Activated naive CD8-positive, alpha-beta T cell treated with anti-CD3 and anti-CD28 coated beads, Interleukin-2, amount 50 U/mL, for 16 hours (primary cell): ENCODE measurements around the gene ENO3.

Experiments used
- DNase-seq: peaks from one replicate; pipeline ENCODE4 v3.0.0-alpha.2; 2020; ENCODE audit warnings: low read depth, low spot score

The ENO3 gene

DNA sequence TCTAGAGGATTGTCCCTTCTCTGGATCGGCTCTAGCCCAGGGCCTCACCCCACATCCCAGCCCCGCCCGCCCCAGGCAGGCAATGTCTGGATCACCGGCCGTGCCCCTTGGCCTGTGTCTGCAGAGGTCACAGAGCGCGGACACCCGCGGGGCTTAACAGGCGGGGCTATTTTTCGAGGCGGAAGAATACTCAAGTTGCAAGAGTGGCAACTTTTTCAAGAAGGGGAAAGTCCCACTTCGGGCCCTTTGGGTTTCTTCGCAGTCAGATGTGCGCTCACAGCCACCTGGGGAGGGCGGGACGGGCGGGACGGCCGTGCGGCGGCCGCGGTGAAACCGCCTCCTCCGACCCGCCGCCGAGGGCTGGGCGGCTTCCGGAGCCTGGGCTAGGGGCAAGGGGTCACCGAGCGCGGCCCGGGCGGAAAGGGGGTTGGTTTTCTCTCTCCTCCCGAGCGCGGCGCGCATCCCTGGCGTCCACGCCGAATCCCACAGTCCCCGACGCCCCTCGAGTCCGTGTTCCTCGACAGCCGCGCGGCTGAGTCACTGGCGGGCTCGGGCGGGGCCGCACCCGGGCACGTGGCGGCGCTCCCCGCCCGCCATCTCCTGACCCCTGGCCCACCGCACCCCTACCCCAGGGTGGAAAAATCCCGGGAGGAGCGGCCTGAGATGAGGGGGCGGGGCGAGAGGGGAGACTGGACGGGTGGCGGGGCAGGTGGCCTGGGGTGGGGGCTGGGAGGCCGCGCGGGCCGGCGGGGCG lies 1.4 kb upstream of the ENO3 start:
- peak; percentile 55 for DNase-seq

DNA sequence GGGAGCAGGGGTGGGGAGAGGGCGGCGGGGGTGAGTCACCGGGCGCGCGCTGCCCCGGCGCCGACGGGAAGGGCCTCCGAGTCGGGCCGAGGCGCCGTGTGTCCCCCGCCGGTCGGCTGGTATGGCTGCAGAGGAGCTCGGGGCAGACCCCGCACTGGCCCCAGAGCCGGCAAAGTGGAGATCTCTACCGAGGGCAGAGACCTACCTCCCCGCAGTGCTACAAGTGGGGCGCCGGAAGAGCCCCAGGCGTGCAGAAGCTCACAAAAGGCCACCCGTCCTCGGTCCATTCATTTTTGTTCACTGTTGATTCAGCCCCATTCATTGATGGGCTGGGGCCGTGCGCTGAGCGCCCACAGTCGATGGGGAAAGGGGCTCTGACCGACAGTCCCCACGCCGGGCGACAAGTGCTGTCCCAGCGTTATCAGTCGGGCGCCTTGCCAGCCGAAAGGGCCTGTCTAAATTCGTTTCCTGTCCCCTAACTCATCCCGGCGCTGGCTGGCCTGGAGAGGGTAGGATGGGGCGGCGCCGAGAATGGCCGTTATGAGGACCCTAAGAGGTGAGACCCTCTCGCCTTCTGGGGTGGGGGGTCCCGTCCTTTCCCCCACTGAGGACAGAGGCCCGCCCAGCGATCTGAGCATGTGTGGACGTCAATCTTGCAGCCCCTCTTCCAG lies 709 bp upstream of the ENO3 start:
- no peak for DNase-seq

GRCh38 chr17:4951486-4951885 lies 567 bp downstream of the ENO3 start:
- no peak for DNase-seq

GRCh38 chr17:4953451-4953961 lies 2.6 kb downstream of the ENO3 start:
- no peak for DNase-seq

DNA sequence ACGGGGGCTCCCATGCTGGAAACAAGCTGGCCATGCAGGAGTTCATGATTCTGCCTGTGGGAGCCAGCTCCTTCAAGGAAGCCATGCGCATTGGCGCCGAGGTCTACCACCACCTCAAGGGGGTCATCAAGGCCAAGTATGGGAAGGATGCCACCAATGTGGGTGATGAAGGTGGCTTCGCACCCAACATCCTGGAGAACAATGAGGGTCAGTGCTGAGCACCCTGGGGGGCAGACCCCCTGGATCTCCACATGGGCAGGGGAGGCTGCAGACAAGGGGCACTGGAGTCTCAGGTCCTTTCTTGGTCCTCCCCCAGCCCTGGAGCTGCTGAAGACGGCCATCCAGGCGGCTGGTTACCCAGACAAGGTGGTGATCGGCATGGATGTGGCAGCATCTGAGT lies 4.2 kb downstream of the ENO3 start:
- no peak for DNase-seq

DNA sequence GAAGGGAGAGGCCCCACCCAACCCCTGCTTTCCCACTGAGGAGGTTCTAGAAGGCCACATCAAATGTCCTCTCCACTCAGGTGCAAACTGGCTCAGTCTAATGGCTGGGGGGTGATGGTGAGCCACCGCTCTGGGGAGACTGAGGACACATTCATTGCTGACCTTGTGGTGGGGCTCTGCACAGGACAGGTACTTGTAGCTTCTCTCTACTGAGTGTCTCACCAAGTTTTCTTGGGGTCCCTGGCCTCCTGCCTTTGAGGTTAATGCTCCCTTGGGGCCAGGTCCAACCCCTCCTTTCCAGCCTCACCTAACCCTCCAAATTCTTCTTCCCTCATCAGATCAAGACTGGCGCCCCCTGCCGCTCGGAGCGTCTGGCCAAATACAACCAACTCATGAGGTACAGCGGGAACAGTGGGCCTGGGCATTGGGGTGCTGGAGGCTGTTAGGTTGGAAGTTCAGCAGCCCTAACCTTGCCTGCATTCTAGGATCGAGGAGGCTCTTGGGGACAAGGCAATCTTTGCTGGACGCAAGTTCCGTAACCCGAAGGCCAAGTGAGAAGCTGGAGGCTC lies 5.7 kb downstream of the ENO3 start:
- DNase-seq = no peak

- DNase-seq = no peak
These were observed 7.2 kb downstream of the ENO3 start for GRCh38 chr17:4958102-4958501.

- no peak for DNase-seq
These were observed 8.5 kb downstream of the ENO3 start for GRCh38 chr17:4959261-4959965.

DNA sequence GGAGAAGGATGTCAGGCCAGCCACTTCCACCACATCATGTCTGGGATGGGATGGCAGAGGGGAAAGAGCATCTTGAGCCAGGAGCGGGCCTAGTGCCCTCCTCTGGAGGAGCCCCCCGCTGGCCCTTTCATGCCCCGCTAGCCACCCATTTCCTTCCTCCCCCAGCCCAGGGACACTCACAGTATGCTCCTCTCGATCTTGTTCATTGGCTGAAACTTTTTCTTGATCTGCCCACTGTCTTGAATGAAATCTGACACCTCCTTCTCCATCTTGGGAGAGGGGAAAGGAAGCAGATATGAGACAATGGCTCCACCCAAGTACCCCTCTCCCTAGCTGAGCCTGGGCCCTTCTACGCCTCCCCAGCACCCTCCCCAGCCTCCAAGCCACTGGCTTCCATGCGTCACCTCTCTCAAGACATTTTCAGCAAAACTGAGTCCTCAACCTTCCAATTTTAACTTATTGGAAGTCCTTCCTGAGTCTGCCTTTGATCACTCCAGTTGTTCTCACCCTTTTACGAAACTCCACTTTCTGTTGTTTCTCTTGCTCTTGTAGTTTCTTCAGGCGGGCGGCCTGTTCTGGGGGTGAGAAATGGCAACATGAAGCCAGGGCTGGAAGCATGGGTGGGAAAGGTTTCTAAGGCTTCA lies 9.5 kb downstream of the ENO3 start:
- DNase-seq = no peak

- no peak for DNase-seq
These were observed 14.5 kb downstream of the ENO3 start for GRCh38 chr17:4965311-4965986.

- DNase-seq = peak; percentile 89
These were observed 16.1 kb downstream of the ENO3 start for GRCh38 chr17:4966844-4967538.

GRCh38 chr17:4967539-4968485 lies 16.9 kb downstream of the ENO3 start, which contains the start of gene SPAG7:
Gene SPAG7, minus strand, starts transcription at chr17:4967817. Its CDS starts 13 bp downstream, at chr17:4967804.
- peak; percentile 83 for DNase-seq

- no peak for DNase-seq
These were observed 17.6 kb downstream of the ENO3 start for GRCh38 chr17:4968486-4969046.

DNA sequence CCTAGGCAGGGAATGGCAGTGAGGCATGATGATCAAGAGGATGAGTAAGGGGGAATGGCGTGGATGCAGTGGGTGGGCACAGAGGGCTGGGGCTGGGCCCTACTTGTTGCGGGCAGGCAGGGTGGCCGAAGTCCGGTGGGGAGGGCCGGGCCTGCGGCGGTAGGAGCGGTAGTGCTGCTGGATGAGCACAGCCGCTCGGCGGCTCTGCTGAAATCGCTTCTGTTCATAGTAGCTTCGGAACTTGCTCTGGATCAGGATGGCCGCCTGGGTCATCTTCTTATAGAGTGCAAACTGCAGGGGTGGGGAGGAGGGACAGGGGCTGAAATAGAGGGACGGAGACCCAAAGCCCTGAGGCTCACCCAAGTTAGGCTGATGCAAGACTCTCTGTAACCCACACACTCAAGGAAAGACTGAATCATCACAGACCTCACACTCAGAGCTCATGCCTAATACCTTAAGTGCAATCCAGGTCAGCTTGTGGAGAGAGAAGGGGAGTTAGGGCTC lies 18.2 kb downstream of the ENO3 start:
- no peak for DNase-seq

DNA sequence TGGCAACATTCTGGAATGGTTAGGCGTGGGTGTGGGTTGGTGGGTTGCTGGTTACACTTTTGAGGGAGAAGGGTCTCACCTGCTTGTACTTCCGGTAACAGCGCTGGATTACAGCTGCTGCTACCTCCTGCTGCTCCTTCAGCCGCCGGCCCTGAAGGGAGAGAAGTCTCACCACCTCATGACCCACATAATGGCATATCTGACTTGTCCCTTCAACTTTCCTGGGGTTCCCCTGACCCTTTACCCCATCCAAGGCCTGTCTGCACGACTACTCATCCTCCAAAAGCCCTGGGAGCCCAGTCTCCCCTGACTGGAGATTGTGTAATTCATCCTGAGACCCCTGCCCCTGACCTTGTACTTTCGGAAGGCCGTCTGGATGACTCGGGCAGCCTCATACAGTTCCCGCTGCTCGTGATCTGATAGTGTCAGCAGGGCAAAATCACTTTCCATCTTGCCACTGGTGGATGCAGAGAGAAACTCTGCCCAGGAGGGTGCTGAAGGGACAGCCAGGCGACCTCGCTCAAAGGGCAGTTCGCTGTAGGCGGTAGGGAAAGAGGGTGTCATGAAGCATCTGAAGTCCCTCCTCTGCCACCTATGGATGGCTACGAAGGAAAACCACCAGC lies 18.7 kb downstream of the ENO3 start:
- no peak for DNase-seq

GRCh38 chr17:4970273-4970672 lies 19.4 kb downstream of the ENO3 start:
- DNase-seq = no peak

DNA sequence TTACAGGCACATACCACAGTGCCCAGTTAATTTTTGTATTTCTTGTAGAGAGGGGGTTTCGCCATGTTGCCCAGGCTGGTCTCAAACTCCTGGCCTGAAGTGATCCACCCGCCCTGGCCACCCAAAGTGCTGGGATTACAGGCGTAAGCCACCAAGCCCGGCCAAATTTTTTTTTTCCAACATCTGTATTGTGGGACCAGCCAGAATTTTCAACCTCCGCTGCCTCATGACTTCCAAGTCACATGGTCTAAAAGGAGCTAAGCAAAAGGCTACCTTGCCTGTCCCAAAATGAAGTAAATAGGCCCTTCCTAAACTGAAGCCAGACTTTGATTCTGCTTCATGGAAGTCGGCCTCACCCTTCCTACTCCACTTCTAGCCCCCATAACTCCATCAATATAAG lies 20.9 kb downstream of the ENO3 start:
- no peak for DNase-seq

- no peak for DNase-seq
These were observed 21.4 kb downstream of the ENO3 start for GRCh38 chr17:4972322-4972721.
